MG63 (cell line): ENCODE data around the gene TMPRSS5. TPM values are rescaled to one million over a fixed set of nuclear protein-coding genes. Genes with fewer than 3 reads are reported as not detected.
"Not testable (repeated sequence)": the region's sequence is repeated elsewhere in the genome, so short reads cannot be mapped to it uniquely, and the experiment has no call there.

Source experiments
- DNase-seq: peaks from one replicate; pipeline ENCODE4 v3.0.0-alpha.2; 2020
- H3K27me3 ChIP-seq: fragments of 250-450 bp; sonication (Bioruptor Pico); 2 replicates; pipeline ENCODE4 v1.5.1; 2020; ENCODE audit warnings: mild to moderate bottlenecking, moderate library complexity
- H3K36me3 ChIP-seq: fragments of 250-450 bp; sonication (Bioruptor Pico); 2 replicates; pipeline ENCODE4 v1.5.1; 2020; ENCODE audit warnings: mild to moderate bottlenecking, moderate library complexity
- H3K4me3 ChIP-seq: fragments of 250-450 bp; sonication (Bioruptor Pico); 2 replicates; pipeline ENCODE4 v1.5.1; 2020; ENCODE audit warnings: mild to moderate bottlenecking, moderate library complexity
- H3K9me3 ChIP-seq: fragments of 250-450 bp; sonication (Bioruptor Pico); 2 replicates; pipeline ENCODE4 v1.5.1; 2020; ENCODE audit warnings: mild to moderate bottlenecking, moderate library complexity
- total RNA-seq: library from RNA; depleted of rRNA; stranded (reverse); fragments of >200 nt; shearing (Covaris generic); gene quantifications from 2 replicates; pipeline ENCODE4 v1.2.3, GENCODE V29; 2014; ENCODE audit warnings: low replicate concordance; rRNA removed

The TMPRSS5 gene
- not detected in 2 replicates for total RNA-seq

DNA sequence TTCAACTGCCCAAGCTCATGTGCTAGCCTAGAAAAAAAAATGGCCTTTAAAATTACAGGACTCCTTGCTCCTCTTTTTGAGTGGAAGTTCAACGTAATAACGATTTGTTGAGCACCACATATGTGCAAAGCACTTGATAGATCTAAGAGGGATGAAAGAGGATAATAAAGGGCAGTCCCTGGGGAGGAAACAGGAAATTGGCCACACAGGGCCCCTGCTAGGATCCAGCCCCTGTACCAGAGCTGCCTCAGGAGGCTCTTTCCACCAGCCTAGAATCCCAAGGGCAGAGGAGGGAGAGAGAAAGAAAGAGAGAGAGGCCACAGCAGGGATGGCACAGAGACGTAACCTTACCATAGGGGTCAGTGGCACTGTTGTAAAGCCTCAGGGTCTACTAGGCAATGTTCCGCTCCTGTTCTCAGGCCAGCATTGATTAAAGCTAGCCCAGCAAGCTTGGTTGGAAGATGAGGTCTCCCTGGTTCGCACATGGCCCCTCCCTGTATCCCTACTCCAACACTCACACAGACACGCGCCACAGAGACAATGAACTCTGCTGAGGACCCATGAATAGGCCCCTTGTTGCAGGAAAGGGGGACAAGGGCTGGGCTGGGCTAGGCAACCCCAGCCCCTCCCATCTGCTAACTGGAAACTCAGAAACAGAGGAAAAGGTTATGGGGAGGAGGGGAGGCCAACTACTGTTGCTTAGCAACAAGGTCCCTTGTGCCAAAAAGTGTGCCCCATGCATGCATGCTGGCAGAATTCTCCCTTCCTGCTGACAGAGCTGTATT lies at the start of gene TMPRSS5:
Gene TMPRSS5, minus strand, starts transcription at position 438 of the 785 bp plus-strand sequence. Its CDS starts 84 bp downstream, at position 354.
- H3K9me3 ChIP-seq: no peaks in the 10 kb centered on the region
- H3K4me3 ChIP-seq: no peak within 1 kb of the TSS
- no peak for DNase-seq
- H3K36me3 ChIP-seq: no peaks in the 10 kb centered on the region; the same call in 1 of the 2 replicates
- H3K27me3 ChIP-seq: no peaks in the 10 kb centered on the region

- Histone ChIP-seq H3K4me3 (no peak overlapping the region), H3K27me3 (no peaks in the 10 kb centered on the region), H3K36me3 (peaks cover 49% of the 10 kb centered on the region), H3K9me3 (no peaks in the 10 kb centered on the region)
- no peak for DNase-seq
These were observed 46.8 kb upstream of the TMPRSS5 start for GRCh38 chr11:113752932-113753331.

- Histone ChIP-seq H3K36me3 (peaks cover 56% of the 10 kb centered on the region), H3K9me3 (no peaks in the 10 kb centered on the region), H3K4me3 (no peak overlapping the region), H3K27me3 (no peaks in the 10 kb centered on the region)
- no peak for DNase-seq
These were observed 30.2 kb upstream of the TMPRSS5 start for GRCh38 chr11:113736323-113736722.

- Histone ChIP-seq H3K9me3 (no peaks in the 10 kb centered on the region), H3K4me3 (no peak overlapping the region), H3K27me3 (no peaks in the 10 kb centered on the region), H3K36me3 (peaks cover 23% of the 10 kb centered on the region)
- no peak for DNase-seq
These were observed 26.0 kb upstream of the TMPRSS5 start for GRCh38 chr11:113732092-113732491.

- peak; percentile 42 for DNase-seq
- Histone ChIP-seq H3K27me3 (no peaks in the 10 kb centered on the region), H3K4me3 (no peak overlapping the region), H3K36me3 (peaks cover 15% of the 10 kb centered on the region), H3K9me3 (no peaks in the 10 kb centered on the region)
These were observed 25.0 kb upstream of the TMPRSS5 start for GRCh38 chr11:113730887-113731726.

- Histone ChIP-seq H3K27me3 (no peaks in the 10 kb centered on the region), H3K4me3 (no peak overlapping the region), H3K36me3 (peaks cover 10% of the 10 kb centered on the region), H3K9me3 (no peaks in the 10 kb centered on the region)
- DNase-seq: peak; percentile 4
These were observed 23.3 kb upstream of the TMPRSS5 start for GRCh38 chr11:113729456-113729855.

DNA sequence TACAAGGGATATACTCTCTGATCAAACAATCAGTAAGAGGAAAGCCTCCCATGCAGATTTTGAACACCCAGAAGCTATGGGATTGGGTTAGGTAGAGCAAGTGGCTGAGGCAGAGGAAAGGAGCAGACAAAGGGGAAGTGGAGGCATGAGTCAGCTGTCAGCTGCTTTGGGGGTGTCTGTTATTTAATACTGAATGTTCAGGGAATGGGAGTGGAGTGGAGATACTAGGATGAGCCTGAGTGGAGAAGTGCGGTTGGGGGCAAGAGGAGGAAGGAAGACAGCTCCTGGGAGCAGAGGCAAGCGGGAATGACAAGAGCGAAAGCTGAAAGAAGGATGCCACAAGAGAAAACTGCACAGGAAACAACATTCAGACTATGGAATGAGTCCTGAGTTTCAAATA lies 22.7 kb upstream of the TMPRSS5 start:
- H3K36me3 ChIP-seq: peaks cover 6% of the 10 kb centered on the region; the same call in 1 of the 2 replicates
- no peak for DNase-seq
- no peaks in the 10 kb centered on the region for H3K27me3 ChIP-seq

DNA sequence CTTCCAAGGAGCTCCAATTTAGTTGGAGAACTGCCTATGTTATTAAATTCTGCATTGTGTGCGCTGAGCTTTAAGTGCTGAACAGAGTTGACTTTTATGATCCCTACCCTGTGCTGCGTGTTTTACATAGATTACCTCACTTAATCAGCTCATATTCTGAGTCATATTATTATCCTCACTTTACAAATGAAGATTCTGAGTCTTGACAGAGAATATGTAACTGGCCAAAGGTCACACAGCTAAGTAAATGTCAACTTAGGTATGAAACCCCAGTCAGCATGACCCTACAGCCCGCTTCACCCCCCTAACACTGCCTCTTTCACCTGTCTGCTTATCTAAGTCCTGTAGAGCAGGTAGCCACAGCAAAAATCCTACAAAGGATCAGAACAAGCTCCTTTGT lies 19.8 kb upstream of the TMPRSS5 start:
- no peaks in the 10 kb centered on the region for H3K27me3 ChIP-seq
- H3K9me3 ChIP-seq: no peaks in the 10 kb centered on the region
- H3K4me3 ChIP-seq: no peak overlapping the region
- no peaks in the 10 kb centered on the region for H3K36me3 ChIP-seq
- no peak for DNase-seq

More for the DNA sequence above, 22.7 kb upstream of the TMPRSS5 start:
- no peak overlapping the region for H3K4me3 ChIP-seq
- no peaks in the 10 kb centered on the region for H3K9me3 ChIP-seq

DNA sequence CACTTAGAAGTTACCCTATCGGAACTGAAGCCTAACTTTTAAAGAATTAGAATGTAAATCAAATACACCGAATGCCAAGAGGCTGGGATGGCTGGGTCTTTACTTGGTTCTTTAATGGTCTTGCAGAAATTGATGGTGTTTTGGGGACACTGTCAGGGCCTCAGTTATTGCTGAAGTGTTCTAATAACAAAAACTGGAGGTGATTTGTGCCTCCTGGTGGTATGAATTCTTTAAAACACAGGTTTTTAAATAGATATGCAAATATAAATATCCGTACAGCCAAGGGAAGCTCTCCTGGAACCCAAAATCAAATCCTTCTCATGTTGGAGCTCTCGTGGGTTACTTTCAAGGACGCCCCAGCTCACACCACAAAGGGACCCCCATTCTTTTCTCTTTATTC lies 19.3 kb upstream of the TMPRSS5 start:
- Histone ChIP-seq H3K9me3 (no peaks in the 10 kb centered on the region), H3K27me3 (no peaks in the 10 kb centered on the region), H3K4me3 (no peak overlapping the region), H3K36me3 (no peaks in the 10 kb centered on the region)
- no peak for DNase-seq

- H3K27me3 ChIP-seq: no peaks in the 10 kb centered on the region
- no peaks in the 10 kb centered on the region for H3K9me3 ChIP-seq
- DNase-seq: no peak
- H3K36me3 ChIP-seq: no peaks in the 10 kb centered on the region
- no peak overlapping the region for H3K4me3 ChIP-seq
These were observed 18.7 kb upstream of the TMPRSS5 start for GRCh38 chr11:113724778-113725177.

GRCh38 chr11:113723787-113724186 lies 17.7 kb upstream of the TMPRSS5 start:
- no peaks in the 10 kb centered on the region for H3K9me3 ChIP-seq
- no peak for DNase-seq
- H3K4me3 ChIP-seq: no peak overlapping the region
- no peaks in the 10 kb centered on the region for H3K27me3 ChIP-seq
- H3K36me3 ChIP-seq: no peaks in the 10 kb centered on the region

GRCh38 chr11:113722934-113723333 lies 16.8 kb upstream of the TMPRSS5 start:
- H3K36me3 ChIP-seq: no peaks in the 10 kb centered on the region
- no peak for DNase-seq
- no peak overlapping the region for H3K4me3 ChIP-seq
- H3K9me3 ChIP-seq: no peaks in the 10 kb centered on the region
- no peaks in the 10 kb centered on the region for H3K27me3 ChIP-seq

DNA sequence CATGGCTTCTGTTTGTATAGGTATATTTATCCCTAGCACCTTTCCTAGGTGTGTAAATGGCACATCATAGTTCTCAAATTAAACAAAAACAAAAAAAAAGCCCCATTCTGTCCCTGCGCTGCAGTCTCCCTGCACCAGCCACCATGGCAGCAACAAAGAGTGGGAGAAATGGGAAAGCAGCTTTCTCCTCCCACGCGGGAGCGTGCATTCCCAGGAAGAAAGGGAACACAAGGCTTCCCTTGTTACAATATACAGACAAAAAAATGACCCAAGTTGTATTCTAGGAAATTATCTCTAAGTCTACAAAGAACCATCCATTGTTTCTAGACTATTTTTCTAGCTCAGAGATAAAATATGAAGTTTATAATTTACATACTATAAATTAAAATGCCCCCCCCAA lies 16.1 kb upstream of the TMPRSS5 start:
- H3K27me3 ChIP-seq: no peaks in the 10 kb centered on the region
- H3K9me3 ChIP-seq: no peaks in the 10 kb centered on the region
- no peaks in the 10 kb centered on the region for H3K36me3 ChIP-seq
- no peak overlapping the region for H3K4me3 ChIP-seq
- DNase-seq: no peak

- Histone ChIP-seq H3K9me3 (no peaks in the 10 kb centered on the region), H3K36me3 (no peaks in the 10 kb centered on the region), H3K27me3 (no peaks in the 10 kb centered on the region), H3K4me3 (no peak overlapping the region)
- no peak for DNase-seq
These were observed 15.5 kb upstream of the TMPRSS5 start for GRCh38 chr11:113721462-113722066.

- not testable (repeated sequence) for H3K27me3 ChIP-seq, H3K9me3 ChIP-seq, H3K4me3 ChIP-seq, H3K36me3 ChIP-seq, DNase-seq
These were observed 14.4 kb upstream of the TMPRSS5 start for GRCh38 chr11:113720478-113720877.

GRCh38 chr11:113715882-113716625 lies 9.9 kb upstream of the TMPRSS5 start:
- no peaks in the 10 kb centered on the region for H3K27me3 ChIP-seq
- H3K36me3 ChIP-seq: peaks cover 5% of the 10 kb centered on the region; the same call in 1 of the 2 replicates
- no peak overlapping the region for H3K4me3 ChIP-seq
- DNase-seq: no peak
- H3K9me3 ChIP-seq: no peaks in the 10 kb centered on the region
